OCI-LY3 (cell line): ENCODE results near the gene NNAT.

Experiments
- H2AFZ ChIP-seq: fragments of 200-600, 300-600 bp; shearing (Covaris generic); 2 replicates; pipeline ENCODE4 v1.6.0; 2014; ENCODE audit warnings: antibody characterized with exemption, low read depth, low read length
- H3K27ac ChIP-seq: fragments of 200-600, 300-600 bp; sonication (generic); 2 replicates; pipeline ENCODE4 v1.5.1; 2014; ENCODE audit warnings: mild to moderate bottlenecking, low read length, moderate library complexity, mixed read lengths
- H3K27me3 ChIP-seq: fragments of 200-600, 300-600 bp; sonication (generic); 2 replicates; pipeline ENCODE4 v1.6.1; 2014; ENCODE audit warnings: low read depth, low read length, mixed read lengths
- H3K36me3 ChIP-seq: fragments of 200-600, 300-600 bp; sonication (generic); replicated peaks from 2 replicates; pipeline ENCODE3; 2014; ENCODE audit warnings: low read depth, low read length, mixed read lengths
- H3K4me1 ChIP-seq: fragments of 300-600, 200-600 bp; sonication (generic); 2 replicates; pipeline ENCODE4 v1.6.1; 2014; ENCODE audit warnings: low read length, mixed read lengths
- H3K4me2 ChIP-seq: fragments of 200-600, 300-600 bp; sonication (generic); 2 replicates; pipeline ENCODE4 v1.6.1; 2014; ENCODE audit warnings: low read length, mixed read lengths
- H3K4me3 ChIP-seq: fragments of 300-600, 200-600 bp; sonication (generic); 2 replicates; pipeline ENCODE4 v1.5.1; 2014; ENCODE audit warnings: antibody characterized with exemption, mild to moderate bottlenecking, low read length, moderate library complexity
- H3K79me2 ChIP-seq: fragments of 300-600, 200-600 bp; shearing (Covaris generic); 2 replicates; pipeline ENCODE4 v1.6.1; 2014; ENCODE audit warnings: mild to moderate bottlenecking, low read length, mixed read lengths
- H3K9ac ChIP-seq: fragments of 300-600, 200-600 bp; shearing (Covaris generic); 2 replicates; pipeline ENCODE4 v1.6.0; 2014; ENCODE audit warnings: mild to moderate bottlenecking, low read length, moderate library complexity
- H3K9me3 ChIP-seq: fragments of 200-600, 300-600 bp; shearing (Covaris generic); 2 replicates; pipeline ENCODE4 v1.6.1; 2014; ENCODE audit warnings: low read length, mixed read lengths; ENCODE audit not compliant: insufficient read depth
- H4K20me1 ChIP-seq: fragments of 200-600, 300-600 bp; sonication (generic); 2 replicates; pipeline ENCODE4 v1.6.1; 2016; ENCODE audit warnings: low read length, mixed read lengths; ENCODE audit not compliant: insufficient read depth
- CTCF ChIP-seq: fragments of 200-600, 300-600 bp; sonication (generic); IDR thresholded peaks from 2 replicates; pipeline ENCODE4 v1.5.1; 2014; ENCODE audit warnings: antibody characterized with exemption, low read length, low read depth
- EZH2phosphoT487 ChIP-seq: fragments of 200-600 bp; shearing (Covaris generic); IDR thresholded peaks from 2 replicates; pipeline ENCODE4 v1.6.1; 2018; ENCODE audit warnings: antibody characterized with exemption, mixed run types, low read depth

NNAT gene

DNA sequence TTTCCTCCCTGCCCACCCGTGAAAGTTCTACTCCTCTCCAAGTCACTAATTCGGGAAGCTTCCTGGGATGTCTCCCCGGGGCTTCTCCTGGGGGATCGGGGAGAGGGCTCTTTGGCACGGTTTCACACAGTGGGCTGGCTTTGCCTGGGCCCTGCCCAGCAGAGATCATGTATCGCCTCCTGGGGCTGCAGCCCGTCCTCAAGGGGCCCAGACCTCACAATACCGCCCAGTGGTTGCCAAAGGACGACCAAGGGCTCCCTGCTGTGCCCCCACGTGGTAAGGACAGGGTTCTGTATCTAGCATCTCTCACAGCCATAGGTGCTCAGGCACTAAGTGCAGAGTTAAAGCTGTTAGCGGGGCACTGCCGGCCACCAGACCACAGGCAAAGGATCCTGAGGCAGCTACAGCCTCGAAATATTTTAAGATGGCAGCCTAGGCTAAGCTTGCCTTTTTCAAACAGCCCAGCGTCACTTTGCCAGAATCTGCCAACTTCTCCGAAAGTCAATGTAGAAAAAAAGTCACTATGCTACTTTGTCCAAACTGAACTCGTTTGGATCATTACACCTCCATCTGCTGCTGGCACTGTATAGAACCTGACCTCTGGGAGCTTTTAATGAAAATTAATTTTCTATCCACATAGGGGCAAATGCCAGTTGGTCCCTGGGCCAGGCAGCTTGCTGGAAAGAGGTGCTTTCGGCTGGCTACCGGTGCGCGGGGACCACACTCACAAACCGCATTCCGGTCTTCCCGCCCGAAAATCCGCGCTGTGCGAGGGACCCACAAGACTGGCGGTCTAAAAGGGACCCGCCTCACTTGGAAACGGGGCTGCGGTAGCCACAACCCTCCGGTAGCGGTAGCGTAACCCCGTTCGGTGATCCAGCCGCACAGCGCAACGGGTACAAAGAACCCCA lies 1.3 kb upstream of the NNAT start:
- peaks cover 33% of the 10 kb centered on the region for H3K79me2 ChIP-seq
- no peaks in the 10 kb centered on the region for H3K4me1 ChIP-seq
- peaks cover 15% of the 10 kb centered on the region for H3K36me3 ChIP-seq
- no peaks in the 10 kb centered on the region for H3K9me3 ChIP-seq
- H4K20me1 ChIP-seq, result peaks cover 7% of the 10 kb centered on the region; the same call in 1 of the 2 replicates
- no peaks in the 10 kb centered on the region for H3K27me3 ChIP-seq
- H2AFZ ChIP-seq, result no peak overlapping the region
- no peak overlapping the region for H3K4me2 ChIP-seq
- H3K27ac ChIP-seq, result no peak overlapping the region
- no peak overlapping the region for H3K4me3 ChIP-seq
- TF ChIP-seq CTCF (peak; percentile 37), EZH2phosphoT487 (no peak)
- no peak overlapping the region for H3K9ac ChIP-seq

- H3K4me3 ChIP-seq, result no peak overlapping the region
- H3K4me1 ChIP-seq, result no peaks in the 10 kb centered on the region
Observed at GRCh38 chr20:37520419-37520955, 563 bp upstream of the NNAT start.

DNA sequence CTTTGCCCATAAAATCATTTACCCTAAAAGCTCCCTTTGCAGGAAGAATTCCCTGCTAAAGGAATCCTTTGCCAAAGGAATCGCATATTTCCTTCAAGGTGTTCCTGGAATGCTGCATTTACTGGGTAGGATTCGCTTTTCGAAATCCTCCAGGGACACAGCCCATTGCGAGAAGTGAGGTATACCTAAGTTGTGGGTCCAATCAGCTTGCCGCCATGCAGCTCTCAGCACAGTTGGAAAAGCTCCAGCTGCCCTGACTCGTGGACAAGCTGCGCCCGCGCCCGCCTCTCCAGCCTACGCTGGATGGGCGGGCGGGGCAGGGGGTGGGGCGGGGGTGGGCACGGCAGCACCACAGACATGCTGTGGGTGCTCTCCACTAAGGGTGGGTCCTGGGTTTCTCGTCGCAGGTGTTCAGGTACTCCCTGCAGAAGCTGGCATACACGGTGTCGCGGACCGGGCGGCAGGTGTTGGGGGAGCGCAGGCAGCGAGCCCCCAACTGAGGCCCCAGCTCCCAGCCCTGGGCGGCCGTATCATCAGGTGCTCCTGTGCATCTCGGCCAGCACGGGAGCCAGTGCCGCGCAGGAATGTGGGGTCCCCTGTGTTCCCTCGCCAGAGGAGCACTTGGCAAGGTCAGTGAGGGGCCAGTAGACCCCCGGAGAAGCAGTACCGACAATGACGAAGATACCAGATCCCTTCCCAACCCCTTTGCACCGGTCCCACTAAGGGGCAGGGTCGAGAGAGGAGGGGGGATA lies 1.4 kb downstream of the NNAT start:
- Histone ChIP-seq H3K4me3 (no peak overlapping the region), H3K9ac (no peak overlapping the region), H4K20me1 (peaks cover 12% of the 10 kb centered on the region; the same call in 1 of the 2 replicates), H3K9me3 (no peaks in the 10 kb centered on the region), H3K79me2 (peaks cover 59% of the 10 kb centered on the region), H3K4me2 (no peak overlapping the region), H2AFZ (no peak overlapping the region), H3K4me1 (peaks cover 13% of the 10 kb centered on the region), H3K27ac (no peak overlapping the region), H3K36me3 (peaks cover 10% of the 10 kb centered on the region), H3K27me3 (no peaks in the 10 kb centered on the region)
- no peak for TF ChIP-seq CTCF
- TF ChIP-seq EZH2phosphoT487, result no peak

More at GRCh38 chr20:37520419-37520955, 563 bp upstream of the NNAT start:
- Histone ChIP-seq H3K79me2 (peaks cover 40% of the 10 kb centered on the region), H3K27me3 (no peaks in the 10 kb centered on the region), H3K9ac (no peak overlapping the region), H3K9me3 (no peaks in the 10 kb centered on the region), H3K4me2 (no peak overlapping the region), H3K36me3 (peaks cover 15% of the 10 kb centered on the region), H2AFZ (no peak overlapping the region), H4K20me1 (peaks cover 9% of the 10 kb centered on the region; the same call in 1 of the 2 replicates), H3K27ac (no peak overlapping the region)
- no peak for TF ChIP-seq EZH2phosphoT487
- no peak for TF ChIP-seq CTCF

GRCh38 chr20:37523012-37523391 lies 2.0 kb downstream of the NNAT start:
- TF ChIP-seq EZH2phosphoT487, result no peak
- TF ChIP-seq CTCF, result no peak
- no peak overlapping the region for H3K4me3 ChIP-seq
- H3K36me3 ChIP-seq, result peaks cover 10% of the 10 kb centered on the region
- H4K20me1 ChIP-seq, result peaks cover 12% of the 10 kb centered on the region; the same call in 1 of the 2 replicates
- no peak overlapping the region for H2AFZ ChIP-seq
- H3K4me2 ChIP-seq, result no peak overlapping the region
- H3K79me2 ChIP-seq, result peaks cover 60% of the 10 kb centered on the region
- H3K27me3 ChIP-seq, result no peaks in the 10 kb centered on the region
- H3K9ac ChIP-seq, result no peak overlapping the region
- H3K27ac ChIP-seq, result no peak overlapping the region
- H3K4me1 ChIP-seq, result peaks cover 13% of the 10 kb centered on the region
- no peaks in the 10 kb centered on the region for H3K9me3 ChIP-seq
